ENCODE measurements around the gene SPRY4.

Gene SPRY4

DNA sequence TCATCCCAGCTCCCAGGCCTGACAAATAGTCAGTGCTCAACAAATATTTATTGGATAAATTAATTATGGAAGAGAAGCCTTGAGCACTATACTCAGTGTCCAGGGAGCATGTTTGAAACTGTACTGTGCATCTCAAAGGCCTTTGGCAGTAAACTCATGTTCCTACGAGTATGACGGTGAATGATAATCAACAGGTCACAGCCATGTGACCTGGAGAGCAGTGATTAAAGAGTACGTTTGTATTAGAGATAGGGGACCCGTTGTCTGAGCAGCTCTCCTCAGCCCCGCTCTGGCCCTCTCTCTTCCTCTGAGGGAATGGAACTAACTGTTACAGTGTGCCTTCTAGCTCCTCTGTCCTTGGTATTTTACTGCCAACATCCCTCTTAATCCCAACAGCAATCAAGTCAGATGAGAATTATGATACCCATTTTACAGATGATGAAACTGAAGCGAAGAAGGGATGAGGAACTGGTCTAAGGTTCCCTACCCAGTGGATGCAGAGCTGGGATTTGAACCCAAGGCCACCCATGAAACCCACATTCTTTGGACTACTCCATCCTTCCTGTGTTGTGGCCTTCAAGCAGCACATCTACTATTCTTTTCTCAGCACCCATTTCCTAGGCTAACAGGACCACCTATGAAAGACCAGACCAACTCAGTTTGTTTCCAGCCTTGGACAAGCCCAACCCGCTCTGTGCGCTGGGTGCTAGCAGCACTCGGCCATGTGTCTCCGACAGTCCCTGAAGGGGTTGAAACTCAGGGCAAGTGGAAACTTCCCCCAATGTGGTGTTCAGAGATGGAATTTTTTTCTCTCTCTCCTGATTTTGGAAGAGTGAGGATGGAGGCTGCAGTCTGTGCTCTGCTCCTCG, 34.9 kb downstream of the SPRY4 start:
- TF ChIP-seq SPI1 (IDR thresholded peaks at IDR 0.05; ENCODE audit: borderline replicate concordance, low read depth) (no peak), POLR2AphosphoS5 (IDR thresholded peaks at IDR 0.05; ENCODE audit: low read depth) (no peak), GABPA (IDR thresholded peaks at IDR 0.05; ENCODE audit: low read depth) (no peak)
- TF ChIP-seq, protein P1, sequence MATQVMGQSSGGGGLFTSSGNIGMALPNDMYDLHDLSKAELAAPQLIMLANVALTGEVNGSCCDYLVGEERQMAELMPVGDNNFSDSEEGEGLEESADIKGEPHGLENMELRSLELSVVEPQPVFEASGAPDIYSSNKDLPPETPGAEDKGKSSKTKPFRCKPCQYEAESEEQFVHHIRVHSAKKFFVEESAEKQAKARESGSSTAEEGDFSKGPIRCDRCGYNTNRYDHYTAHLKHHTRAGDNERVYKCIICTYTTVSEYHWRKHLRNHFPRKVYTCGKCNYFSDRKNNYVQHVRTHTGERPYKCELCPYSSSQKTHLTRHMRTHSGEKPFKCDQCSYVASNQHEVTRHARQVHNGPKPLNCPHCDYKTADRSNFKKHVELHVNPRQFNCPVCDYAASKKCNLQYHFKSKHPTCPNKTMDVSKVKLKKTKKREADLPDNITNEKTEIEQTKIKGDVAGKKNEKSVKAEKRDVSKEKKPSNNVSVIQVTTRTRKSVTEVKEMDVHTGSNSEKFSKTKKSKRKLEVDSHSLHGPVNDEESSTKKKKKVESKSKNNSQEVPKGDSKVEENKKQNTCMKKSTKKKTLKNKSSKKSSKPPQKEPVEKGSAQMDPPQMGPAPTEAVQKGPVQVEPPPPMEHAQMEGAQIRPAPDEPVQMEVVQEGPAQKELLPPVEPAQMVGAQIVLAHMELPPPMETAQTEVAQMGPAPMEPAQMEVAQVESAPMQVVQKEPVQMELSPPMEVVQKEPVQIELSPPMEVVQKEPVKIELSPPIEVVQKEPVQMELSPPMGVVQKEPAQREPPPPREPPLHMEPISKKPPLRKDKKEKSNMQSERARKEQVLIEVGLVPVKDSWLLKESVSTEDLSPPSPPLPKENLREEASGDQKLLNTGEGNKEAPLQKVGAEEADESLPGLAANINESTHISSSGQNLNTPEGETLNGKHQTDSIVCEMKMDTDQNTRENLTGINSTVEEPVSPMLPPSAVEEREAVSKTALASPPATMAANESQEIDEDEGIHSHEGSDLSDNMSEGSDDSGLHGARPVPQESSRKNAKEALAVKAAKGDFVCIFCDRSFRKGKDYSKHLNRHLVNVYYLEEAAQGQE (IDR thresholded peaks at IDR 0.05; ENCODE audit: insufficient replicate concordance, low read depth): no peak
- TF ChIP-seq, protein P2, sequence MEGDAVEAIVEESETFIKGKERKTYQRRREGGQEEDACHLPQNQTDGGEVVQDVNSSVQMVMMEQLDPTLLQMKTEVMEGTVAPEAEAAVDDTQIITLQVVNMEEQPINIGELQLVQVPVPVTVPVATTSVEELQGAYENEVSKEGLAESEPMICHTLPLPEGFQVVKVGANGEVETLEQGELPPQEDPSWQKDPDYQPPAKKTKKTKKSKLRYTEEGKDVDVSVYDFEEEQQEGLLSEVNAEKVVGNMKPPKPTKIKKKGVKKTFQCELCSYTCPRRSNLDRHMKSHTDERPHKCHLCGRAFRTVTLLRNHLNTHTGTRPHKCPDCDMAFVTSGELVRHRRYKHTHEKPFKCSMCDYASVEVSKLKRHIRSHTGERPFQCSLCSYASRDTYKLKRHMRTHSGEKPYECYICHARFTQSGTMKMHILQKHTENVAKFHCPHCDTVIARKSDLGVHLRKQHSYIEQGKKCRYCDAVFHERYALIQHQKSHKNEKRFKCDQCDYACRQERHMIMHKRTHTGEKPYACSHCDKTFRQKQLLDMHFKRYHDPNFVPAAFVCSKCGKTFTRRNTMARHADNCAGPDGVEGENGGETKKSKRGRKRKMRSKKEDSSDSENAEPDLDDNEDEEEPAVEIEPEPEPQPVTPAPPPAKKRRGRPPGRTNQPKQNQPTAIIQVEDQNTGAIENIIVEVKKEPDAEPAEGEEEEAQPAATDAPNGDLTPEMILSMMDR (IDR thresholded peaks at IDR 0.05; ENCODE audit: insufficient read depth, low read length): no peak
- H3K27me3 ChIP-seq (ENCODE audit: insufficient read depth, poor library complexity, severe bottlenecking): no peaks in the 10 kb centered on the region
- H3K27ac ChIP-seq (replicated peaks): no peak overlapping the region
- H3K4me3 ChIP-seq (replicated peaks; ENCODE audit: insufficient read depth, low read length): no peak overlapping the region
- no peak for DNase-seq (ENCODE audit: low read depth in 1 of 2, low spot score in 1 of 2)

DNA sequence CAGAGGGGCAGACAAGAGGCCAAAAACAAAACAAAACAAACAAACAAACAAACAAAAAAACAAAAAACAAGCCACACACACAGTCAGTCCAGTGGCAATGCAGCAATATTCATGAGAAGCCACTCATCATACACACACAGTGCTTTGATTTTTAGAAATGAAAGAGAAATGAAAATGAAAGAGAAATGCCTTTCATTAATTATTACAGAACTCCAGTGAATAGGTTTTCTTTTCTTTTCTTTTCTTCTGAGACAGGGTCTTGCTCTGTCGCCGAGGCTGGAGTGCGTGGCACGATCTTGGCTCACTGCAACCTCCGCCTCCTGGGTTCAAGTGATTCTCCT, 36.9 kb downstream of the SPRY4 start:
- no peak overlapping the region for H3K4me3 ChIP-seq (replicated peaks; ENCODE audit: insufficient read depth, low read length)
- no peak for TF ChIP-seq POLR2AphosphoS5 (IDR thresholded peaks at IDR 0.05; ENCODE audit: low read depth)
- TF ChIP-seq, protein P1 (IDR thresholded peaks at IDR 0.05; ENCODE audit: insufficient replicate concordance, low read depth): no peak
- TF ChIP-seq, protein P2 (IDR thresholded peaks at IDR 0.05; ENCODE audit: insufficient read depth, low read length): no peak
- TF ChIP-seq GABPA (IDR thresholded peaks at IDR 0.05; ENCODE audit: low read depth): no peak
- no peak for TF ChIP-seq SPI1 (IDR thresholded peaks at IDR 0.05; ENCODE audit: borderline replicate concordance, low read depth)
- H3K27me3 ChIP-seq (ENCODE audit: insufficient read depth, poor library complexity, severe bottlenecking): no peaks in the 10 kb centered on the region
- DNase-seq (ENCODE audit: low read depth in 1 of 2, low spot score in 1 of 2): no peak
- no peak overlapping the region for H3K27ac ChIP-seq (replicated peaks)

DNA sequence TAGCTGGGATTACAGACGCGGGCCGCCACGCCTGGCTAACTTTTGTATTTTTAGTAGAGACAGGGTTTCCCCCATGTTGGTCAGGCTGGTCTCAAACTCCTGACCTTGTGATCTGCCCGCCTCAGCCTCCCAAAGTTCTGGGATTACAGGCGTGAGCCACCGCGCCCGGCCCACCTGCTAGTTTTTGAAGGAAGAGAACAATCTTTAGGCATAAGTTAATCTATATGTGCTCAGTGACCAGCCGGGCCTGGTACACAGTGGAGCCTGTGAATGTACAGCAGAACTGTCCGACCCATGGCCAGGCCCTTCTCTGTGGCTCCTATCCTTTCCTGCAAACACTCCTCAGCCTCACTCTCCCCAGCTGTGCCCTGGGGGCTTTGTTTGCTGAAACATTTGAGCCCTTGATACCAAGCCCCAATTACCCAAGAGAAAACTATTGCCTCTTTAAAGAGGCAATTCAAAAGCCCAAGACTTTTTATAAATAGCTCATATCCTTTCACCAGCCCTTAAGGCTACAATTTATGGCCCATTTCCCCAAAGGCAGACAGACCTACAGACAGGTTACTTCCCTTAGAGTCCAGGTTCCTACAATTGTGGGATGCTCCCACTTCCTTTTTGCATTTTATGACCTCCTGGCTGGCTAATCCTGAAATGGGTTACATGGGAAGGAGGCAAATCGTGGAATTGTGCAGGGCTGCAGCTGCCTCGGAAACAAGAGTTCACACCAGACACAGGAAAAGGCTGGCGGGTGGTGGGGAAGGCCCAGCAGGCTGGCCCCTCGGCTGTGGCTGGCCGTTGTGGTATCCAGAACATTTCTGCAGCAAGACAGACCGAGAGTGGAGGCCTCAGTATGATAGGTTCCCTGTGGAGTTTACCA, 37.5 kb downstream of the SPRY4 start:
- no peak overlapping the region for H3K27ac ChIP-seq (replicated peaks)
- no peak for TF ChIP-seq POLR2AphosphoS5 (IDR thresholded peaks at IDR 0.05; ENCODE audit: low read depth)
- TF ChIP-seq SPI1 (IDR thresholded peaks at IDR 0.05; ENCODE audit: borderline replicate concordance, low read depth): no peak
- TF ChIP-seq, protein P1 (IDR thresholded peaks at IDR 0.05; ENCODE audit: insufficient replicate concordance, low read depth): no peak
- TF ChIP-seq GABPA (IDR thresholded peaks at IDR 0.05; ENCODE audit: low read depth): no peak
- H3K4me3 ChIP-seq (replicated peaks; ENCODE audit: insufficient read depth, low read length): no peak overlapping the region
- no peak for DNase-seq (ENCODE audit: low read depth in 1 of 2, low spot score in 1 of 2)
- no peaks in the 10 kb centered on the region for H3K27me3 ChIP-seq (ENCODE audit: insufficient read depth, poor library complexity, severe bottlenecking)
